SK-N-SH (cell line): ENCODE results near the gene MAGEA4.

Experiments used
- CHD2 ChIP-seq: fragments of 150-350 bp; IDR thresholded peaks from 2 replicates; pipeline ENCODE4 v1.6.1; 2018; ENCODE audit warnings: low read length; ENCODE audit not compliant: partially characterized antibody
- EP300 ChIP-seq, 2 experiments: IDR thresholded peaks; 2 replicates each; pipeline versions ENCODE4 v1.4.0 to v1.6.1; 2012; ENCODE audit warnings: borderline replicate concordance in 1 of 2, low read depth in 1 of 2, low read length in 1 of 2
- EZH2phosphoT487 ChIP-seq: fragments of 200-600 bp; sonication (generic); IDR thresholded peaks from 2 replicates; pipeline ENCODE4 v1.6.1; 2017; ENCODE audit warnings: low read depth, mixed run types, mild to moderate bottlenecking, antibody characterized with exemption, moderate library complexity, borderline replicate concordance
- FOXM1 ChIP-seq: IDR thresholded peaks from 2 replicates; pipeline ENCODE4 v1.4.0; 2012; ENCODE audit warnings: low read depth, mild to moderate bottlenecking
- GABPA ChIP-seq: IDR thresholded peaks from 2 replicates; pipeline ENCODE4 v1.4.0; 2012; ENCODE audit warnings: low read depth, mild to moderate bottlenecking
- NFIC ChIP-seq: IDR thresholded peaks from 2 replicates; pipeline ENCODE4 v1.4.0; 2012; ENCODE audit warnings: borderline replicate concordance
- RAD21 ChIP-seq: IDR thresholded peaks from 2 replicates; pipeline ENCODE4 v1.6.1; 2012; ENCODE audit warnings: mild to moderate bottlenecking, low read length
- RCOR1 ChIP-seq: fragments of 150-350 bp; IDR thresholded peaks from 2 replicates; pipeline ENCODE4 v1.6.1; 2017; ENCODE audit warnings: antibody characterized with exemption, low read length
- RFX5 ChIP-seq: IDR thresholded peaks from 2 replicates; pipeline ENCODE4 v1.6.1; 2012; ENCODE audit warnings: mild to moderate bottlenecking, improper control_type of control experiment, low read length
- SMC3 ChIP-seq: IDR thresholded peaks from 2 replicates; pipeline ENCODE4 v1.6.1; 2012; ENCODE audit warnings: low read depth, low read length, improper control_type of control experiment
- TCF12 ChIP-seq: IDR thresholded peaks from 2 replicates; pipeline ENCODE4 v1.4.0; 2012
- TF ChIP-seq, protein P1 (sequence below): fragments of 200-600 bp; sonication (generic); IDR thresholded peaks from 2 replicates; pipeline ENCODE4 v1.6.1; 2017; ENCODE audit warnings: antibody characterized with exemption, mild to moderate bottlenecking, moderate library complexity
- TF ChIP-seq, protein P2 (sequence below): IDR thresholded peaks from 2 replicates; pipeline ENCODE4 v1.4.0; 2012; ENCODE audit warnings: low read depth
- TF ChIP-seq, protein P3 (sequence below): IDR thresholded peaks from 2 replicates; pipeline ENCODE4 v1.6.1; 2012; ENCODE audit warnings: mild to moderate bottlenecking, low read depth, low read length, moderate library complexity

DNA sequence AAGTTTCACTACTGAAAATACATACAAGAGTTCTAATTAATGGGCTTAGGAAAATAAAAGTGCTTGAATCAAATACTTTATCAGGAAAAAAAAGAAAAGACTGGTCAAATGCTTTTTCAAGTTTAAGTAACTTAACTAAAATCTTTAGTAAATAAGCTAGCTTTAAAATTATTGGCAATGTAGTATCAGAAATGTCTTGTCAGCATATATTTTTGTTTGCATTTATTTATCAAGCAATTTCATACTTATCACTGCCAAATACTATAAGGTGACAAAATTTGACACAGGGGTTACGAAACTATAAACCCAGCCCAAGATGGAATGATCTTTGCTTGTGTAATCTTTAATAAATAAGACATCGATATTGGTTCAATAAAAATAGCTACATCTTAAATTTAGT is 31.8 kb upstream of the MAGEA4 start:
- no peak for TF ChIP-seq TCF12
- TF ChIP-seq, protein P1, sequence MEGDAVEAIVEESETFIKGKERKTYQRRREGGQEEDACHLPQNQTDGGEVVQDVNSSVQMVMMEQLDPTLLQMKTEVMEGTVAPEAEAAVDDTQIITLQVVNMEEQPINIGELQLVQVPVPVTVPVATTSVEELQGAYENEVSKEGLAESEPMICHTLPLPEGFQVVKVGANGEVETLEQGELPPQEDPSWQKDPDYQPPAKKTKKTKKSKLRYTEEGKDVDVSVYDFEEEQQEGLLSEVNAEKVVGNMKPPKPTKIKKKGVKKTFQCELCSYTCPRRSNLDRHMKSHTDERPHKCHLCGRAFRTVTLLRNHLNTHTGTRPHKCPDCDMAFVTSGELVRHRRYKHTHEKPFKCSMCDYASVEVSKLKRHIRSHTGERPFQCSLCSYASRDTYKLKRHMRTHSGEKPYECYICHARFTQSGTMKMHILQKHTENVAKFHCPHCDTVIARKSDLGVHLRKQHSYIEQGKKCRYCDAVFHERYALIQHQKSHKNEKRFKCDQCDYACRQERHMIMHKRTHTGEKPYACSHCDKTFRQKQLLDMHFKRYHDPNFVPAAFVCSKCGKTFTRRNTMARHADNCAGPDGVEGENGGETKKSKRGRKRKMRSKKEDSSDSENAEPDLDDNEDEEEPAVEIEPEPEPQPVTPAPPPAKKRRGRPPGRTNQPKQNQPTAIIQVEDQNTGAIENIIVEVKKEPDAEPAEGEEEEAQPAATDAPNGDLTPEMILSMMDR = no peak
- no peak for TF ChIP-seq EP300 (IDR thresholded peaks at IDR 0.05; ENCODE audit: borderline replicate concordance in 1 of 2, low read depth in 1 of 2, low read length in 1 of 2)
- no peak for TF ChIP-seq RCOR1
- no peak for TF ChIP-seq EZH2phosphoT487
- TF ChIP-seq NFIC = no peak
- no peak for TF ChIP-seq GABPA
- TF ChIP-seq, protein P2, sequence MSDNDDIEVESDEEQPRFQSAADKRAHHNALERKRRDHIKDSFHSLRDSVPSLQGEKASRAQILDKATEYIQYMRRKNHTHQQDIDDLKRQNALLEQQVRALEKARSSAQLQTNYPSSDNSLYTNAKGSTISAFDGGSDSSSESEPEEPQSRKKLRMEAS = no peak
- TF ChIP-seq, protein P3, sequence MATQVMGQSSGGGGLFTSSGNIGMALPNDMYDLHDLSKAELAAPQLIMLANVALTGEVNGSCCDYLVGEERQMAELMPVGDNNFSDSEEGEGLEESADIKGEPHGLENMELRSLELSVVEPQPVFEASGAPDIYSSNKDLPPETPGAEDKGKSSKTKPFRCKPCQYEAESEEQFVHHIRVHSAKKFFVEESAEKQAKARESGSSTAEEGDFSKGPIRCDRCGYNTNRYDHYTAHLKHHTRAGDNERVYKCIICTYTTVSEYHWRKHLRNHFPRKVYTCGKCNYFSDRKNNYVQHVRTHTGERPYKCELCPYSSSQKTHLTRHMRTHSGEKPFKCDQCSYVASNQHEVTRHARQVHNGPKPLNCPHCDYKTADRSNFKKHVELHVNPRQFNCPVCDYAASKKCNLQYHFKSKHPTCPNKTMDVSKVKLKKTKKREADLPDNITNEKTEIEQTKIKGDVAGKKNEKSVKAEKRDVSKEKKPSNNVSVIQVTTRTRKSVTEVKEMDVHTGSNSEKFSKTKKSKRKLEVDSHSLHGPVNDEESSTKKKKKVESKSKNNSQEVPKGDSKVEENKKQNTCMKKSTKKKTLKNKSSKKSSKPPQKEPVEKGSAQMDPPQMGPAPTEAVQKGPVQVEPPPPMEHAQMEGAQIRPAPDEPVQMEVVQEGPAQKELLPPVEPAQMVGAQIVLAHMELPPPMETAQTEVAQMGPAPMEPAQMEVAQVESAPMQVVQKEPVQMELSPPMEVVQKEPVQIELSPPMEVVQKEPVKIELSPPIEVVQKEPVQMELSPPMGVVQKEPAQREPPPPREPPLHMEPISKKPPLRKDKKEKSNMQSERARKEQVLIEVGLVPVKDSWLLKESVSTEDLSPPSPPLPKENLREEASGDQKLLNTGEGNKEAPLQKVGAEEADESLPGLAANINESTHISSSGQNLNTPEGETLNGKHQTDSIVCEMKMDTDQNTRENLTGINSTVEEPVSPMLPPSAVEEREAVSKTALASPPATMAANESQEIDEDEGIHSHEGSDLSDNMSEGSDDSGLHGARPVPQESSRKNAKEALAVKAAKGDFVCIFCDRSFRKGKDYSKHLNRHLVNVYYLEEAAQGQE = no peak
- no peak for TF ChIP-seq RFX5
- TF ChIP-seq SMC3 = no peak
- TF ChIP-seq FOXM1 = no peak
- TF ChIP-seq RAD21 = no peak
- TF ChIP-seq CHD2 = no peak
